GM12872 (cell line): Measurements from ENCODE around the gene JMJD8.

ENCODE experiments used
- TF ChIP-seq, protein P1 (sequence below): IDR thresholded peaks from 3 replicates; pipeline ENCODE4 v1.5.1; 2011; ENCODE audit warnings: low read depth, mild to moderate bottlenecking, low read length, moderate library complexity; ENCODE audit not compliant: insufficient read depth

Gene JMJD8, protein sequence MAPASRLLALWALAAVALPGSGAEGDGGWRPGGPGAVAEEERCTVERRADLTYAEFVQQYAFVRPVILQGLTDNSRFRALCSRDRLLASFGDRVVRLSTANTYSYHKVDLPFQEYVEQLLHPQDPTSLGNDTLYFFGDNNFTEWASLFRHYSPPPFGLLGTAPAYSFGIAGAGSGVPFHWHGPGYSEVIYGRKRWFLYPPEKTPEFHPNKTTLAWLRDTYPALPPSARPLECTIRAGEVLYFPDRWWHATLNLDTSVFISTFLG

DNA sequence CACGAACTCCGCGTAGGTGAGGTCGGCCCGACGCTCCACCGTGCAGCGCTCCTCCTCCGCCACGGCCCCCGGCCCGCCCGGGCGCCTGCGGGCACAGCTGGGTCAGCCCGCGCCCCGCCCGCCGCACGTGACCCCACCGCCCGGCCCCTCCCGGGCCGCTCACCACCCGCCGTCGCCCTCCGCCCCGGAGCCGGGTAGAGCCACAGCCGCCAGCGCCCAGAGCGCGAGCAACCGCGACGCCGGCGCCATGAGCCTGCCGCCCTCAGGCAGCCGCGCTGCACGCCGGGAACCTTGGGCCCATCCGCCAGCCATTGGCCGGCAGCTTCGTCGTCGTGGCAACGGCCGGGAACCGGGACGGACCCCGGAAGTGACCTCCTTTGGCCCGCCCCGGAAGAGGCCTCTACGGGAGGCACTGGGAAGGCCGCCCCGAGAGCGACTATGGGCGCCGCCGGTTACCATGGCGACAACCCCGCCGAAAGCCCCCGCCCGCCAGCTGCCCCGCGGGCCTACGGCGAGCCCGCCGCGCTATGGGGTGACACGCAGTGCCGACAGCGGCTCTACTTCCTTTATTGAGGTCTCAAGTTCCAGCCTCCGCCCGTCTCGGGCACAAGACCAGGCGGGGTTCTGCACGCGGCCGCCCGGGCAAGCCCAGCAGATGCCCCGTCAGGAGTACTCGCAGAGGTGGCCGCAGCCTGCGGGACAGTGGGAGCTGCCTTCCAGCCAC lies at the start of gene JMJD8:
Gene JMJD8 (minus strand): TSS at position 264 of the 724 bp plus-strand sequence. CDS start 15 bp downstream, at position 249.
- TF ChIP-seq, protein P1, sequence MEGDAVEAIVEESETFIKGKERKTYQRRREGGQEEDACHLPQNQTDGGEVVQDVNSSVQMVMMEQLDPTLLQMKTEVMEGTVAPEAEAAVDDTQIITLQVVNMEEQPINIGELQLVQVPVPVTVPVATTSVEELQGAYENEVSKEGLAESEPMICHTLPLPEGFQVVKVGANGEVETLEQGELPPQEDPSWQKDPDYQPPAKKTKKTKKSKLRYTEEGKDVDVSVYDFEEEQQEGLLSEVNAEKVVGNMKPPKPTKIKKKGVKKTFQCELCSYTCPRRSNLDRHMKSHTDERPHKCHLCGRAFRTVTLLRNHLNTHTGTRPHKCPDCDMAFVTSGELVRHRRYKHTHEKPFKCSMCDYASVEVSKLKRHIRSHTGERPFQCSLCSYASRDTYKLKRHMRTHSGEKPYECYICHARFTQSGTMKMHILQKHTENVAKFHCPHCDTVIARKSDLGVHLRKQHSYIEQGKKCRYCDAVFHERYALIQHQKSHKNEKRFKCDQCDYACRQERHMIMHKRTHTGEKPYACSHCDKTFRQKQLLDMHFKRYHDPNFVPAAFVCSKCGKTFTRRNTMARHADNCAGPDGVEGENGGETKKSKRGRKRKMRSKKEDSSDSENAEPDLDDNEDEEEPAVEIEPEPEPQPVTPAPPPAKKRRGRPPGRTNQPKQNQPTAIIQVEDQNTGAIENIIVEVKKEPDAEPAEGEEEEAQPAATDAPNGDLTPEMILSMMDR, result no peak

DNA sequence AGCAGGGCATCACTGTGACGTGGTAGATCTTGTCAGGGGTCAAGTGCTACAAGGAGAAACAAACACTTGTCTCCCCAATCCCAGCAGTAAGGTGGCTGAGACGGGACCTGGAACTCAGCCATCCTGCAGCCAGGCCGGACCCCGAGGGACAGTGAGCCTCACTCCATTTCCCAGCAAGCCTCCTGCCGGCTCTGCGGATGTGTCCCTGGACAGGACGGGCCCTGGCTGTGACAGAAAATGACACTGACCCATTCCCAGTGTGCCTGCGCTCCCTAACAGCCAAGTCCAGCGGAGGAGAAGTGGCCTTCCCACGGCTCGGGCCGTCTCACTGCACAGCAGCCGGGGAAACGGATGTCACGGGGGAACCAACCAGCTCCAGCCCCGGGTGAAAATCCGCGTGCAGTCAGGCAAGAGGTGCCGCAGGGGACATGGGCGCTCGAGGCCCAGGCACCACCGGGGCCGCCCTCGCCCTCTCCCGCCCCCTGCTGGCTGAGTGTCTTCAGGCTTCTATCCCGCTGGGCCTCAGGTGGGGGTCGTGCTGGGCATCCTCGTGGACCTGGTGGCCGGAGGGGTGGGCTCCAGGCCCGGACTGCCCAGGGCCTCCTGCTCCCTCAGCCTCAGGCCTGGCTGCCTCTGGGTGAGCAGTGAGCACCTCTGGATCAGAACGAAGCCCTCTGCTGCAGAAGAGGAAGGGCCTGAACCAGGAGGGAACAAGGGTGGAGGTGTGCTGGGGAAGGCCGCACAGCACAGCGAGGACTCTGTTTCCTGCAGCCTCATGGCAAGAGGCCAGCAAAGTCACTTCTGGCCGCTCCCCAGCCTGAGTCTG lies 49.5 kb upstream of the JMJD8 start:
- TF ChIP-seq, protein P1, result peak; percentile 20; the same call in 1 of the 3 replicates

DNA sequence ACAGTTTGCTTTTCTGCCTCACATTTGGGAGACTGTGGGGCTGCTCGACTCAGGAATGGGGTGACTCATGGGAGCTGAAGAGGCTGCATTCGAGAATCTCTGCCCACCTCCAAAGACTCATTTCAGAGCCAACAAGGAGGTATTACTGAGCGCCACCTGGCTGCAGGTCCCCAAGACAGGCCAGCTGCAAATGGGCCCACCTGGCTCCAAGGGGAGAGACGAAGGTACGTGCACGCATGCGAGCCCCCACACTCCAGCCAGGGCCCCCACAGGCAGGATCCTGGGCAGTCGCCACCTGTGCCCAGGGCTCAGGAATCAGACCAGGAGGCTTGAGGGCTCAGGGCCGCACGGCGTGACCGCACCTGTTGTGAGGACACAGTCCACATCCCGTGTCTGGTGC lies 48.8 kb upstream of the JMJD8 start:
- TF ChIP-seq, protein P1, result no peak

DNA sequence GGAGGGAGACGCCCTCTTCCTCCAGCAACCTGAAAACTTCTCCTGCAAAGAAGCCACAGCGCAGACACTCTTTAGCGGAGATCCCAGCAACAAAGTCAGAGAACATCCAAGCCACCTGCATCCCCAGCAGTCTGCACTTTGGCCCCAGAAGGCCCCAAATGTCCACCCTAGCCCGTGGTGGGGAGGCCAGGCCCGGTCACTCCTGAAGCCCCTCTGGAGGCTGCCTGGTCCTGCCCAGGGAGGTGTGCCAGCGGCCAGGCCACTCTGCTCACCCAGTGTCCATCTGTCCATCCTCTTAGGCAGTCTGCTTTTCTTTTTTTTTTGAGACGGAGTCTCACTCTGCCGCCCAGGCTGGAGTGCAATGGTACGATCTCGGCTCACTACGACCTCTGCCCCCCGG lies 48.2 kb upstream of the JMJD8 start:
- TF ChIP-seq, protein P1, result no peak

DNA sequence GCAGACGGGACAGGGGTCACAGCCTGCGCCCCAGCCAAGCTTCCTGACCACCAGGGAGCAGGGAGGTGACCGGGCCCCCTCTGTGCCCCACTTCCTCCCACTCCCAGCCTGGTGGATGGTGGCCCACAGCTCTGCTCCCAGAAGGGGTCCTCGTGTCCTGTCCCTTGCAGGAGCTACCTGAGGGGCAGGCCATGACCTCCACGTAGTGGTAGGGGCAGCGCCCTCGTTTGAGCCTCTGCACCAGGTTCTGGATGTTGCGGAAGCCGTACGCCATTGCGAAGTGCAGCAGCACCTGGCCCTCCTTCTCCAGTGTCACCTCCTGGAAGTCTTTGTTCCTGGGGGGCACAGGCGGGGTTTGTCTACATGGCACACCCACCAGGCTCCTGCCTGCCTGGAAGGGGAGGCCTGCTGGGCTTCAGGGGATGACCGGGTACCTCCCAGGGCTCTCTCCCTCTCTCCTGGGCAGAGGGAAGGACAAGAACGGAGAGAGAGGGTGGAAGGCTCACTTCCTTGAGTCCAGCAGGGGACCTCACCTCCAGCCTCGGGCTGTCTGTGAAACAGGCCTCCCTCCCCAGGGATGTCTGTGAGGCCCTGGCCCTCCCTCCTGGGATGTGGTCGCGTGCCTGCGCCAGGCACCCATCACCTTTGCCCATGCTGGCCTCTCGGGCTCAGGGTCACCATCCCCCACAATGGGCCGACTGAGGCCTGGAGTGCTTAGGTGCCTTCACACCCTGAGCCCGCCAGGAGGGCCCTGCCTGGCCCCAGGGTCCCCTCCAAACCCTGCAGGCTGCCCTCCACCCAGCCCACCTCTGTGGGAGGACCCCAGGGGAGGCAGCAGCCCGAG lies 46.8 kb upstream of the JMJD8 start:
- TF ChIP-seq, protein P1, result no peak

DNA sequence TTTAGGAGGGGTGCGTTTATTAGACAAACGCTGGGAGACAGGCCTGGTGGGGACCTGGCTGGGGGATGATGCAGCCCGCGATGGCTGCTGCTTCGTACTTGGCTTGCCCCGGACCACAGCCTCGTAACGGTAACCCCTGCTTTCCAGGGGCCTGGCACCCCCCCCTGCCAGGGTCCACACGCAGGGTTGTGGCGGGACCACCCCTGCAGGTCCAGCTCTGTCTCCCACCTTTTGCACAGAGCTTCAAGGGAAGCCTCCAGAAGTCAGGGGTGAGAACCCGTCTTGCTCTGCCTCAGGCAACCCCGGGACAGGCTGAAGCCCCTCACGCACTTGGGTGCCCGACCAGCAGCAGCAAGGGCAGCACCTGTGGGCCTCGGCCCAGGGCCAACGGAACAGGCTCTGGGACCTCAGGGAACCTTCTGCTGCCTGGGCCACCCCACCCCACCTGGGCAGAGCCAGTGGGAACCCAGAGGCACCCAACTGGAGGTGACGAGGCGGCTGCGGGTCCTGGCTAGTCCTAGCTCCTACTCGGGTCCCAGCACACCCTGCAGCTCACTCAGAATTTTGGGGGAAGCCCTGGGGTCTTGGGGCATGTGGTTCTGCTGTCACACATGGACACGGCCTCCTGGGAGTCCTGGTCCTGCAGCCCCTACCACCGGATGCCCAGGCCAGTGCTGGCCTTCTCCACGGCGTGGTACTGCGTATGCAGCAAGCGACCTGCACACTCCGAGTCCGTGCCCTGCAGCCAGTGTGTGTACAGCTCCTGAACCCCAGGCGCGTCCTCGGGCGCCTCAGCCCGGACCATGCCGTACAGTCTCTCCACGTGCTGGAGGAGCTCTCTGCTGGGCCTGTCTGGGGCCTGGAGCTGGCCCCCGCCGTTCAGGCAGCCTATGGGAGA lies 45.9 kb upstream of the JMJD8 start:
- TF ChIP-seq, protein P1, result no peak
